ENCODE data around the gene UBE2R2. TPM values are rescaled to one million over a fixed set of nuclear protein-coding genes. Genes with fewer than 3 reads are reported as not detected.

Gene UBE2R2
- polyA plus RNA-seq, 3 donors = 30.5 to 50.1 (median 37.2) TPM

DNA sequence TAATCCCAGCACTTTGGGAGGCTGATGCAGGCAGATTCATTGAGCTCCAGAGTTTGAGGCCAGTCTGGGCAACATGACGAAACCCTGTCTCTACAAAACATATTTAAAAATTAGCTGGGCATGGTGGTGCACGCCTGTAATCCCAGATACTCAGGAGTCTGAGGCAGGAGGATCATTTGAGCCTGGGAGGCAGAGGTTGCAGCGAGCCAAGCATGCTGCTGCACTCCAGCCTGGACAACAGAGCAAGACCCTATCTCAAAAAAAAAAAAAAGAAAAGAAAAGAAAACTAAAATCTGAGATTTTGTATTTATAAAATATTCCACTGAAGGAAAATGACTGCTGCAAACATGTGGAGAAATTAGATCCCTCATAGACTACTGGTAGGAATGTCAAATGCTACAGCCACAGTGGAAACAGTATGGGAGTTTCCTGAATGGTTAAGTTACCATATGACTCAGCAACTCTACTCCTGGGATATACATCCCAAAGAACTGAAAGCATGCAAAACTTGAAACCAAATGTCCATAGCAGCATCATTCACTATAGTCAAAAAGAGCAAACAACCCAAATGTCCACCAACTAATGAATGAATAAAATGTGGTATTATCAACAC lies 125.6 kb downstream of the UBE2R2 start:
- H3K4me3 Mint-ChIP-seq = no peak overlapping the region
- no peaks in the 10 kb centered on the region for H3K79me2 ChIP-seq (ENCODE audit: insufficient read depth, low read length)
- no peaks in the 10 kb centered on the region for H3K9me3 ChIP-seq (replicated peaks in 1 of 2; ENCODE audit: control insufficient read depth in 1 of 2, insufficient read depth in 1 of 2, low read length in 2 of 2)
- H3K9ac ChIP-seq (ENCODE audit: insufficient read depth, low read length, poor library complexity, severe bottlenecking) = no peak overlapping the region
- H4K20me1 ChIP-seq (ENCODE audit: insufficient read depth, low read length) = no peaks in the 10 kb centered on the region
- intact Hi-C loops (cut with micrococcal nuclease) = no loop called here
- no peak overlapping the region for H3K4me3 ChIP-seq (replicated peaks in 1 of 3; ENCODE audit: low read depth in 2 of 3, low read length in 3 of 3)
- peak overlapping the region in 1 of 7 donors; percentile 65 for H3K27ac Mint-ChIP-seq
- H3K36me3 Mint-ChIP-seq = peaks cover 57 to 79% of the 10 kb centered on the region in 2 donors
- WGBS (ENCODE audit: insufficient coverage) = no CpG with 5 or more reads among the region's 3 CpGs
- peaks cover 50 to 84% of the 10 kb centered on the region in 2 donors for H3K36me3 ChIP-seq (replicated peaks in 1 of 2; ENCODE audit: control insufficient read depth in 1 of 2, insufficient read depth in 2 of 2, low read length in 2 of 2)
- no peaks in the 10 kb centered on the region for H3K9me3 Mint-ChIP-seq
- H3K27me3 Mint-ChIP-seq (ENCODE audit: low read depth in 3 of 3) = no peaks in the 10 kb centered on the region
- no peak overlapping the region for H3K4me2 ChIP-seq (replicated peaks; ENCODE audit: extremely low read depth, low read length, poor library complexity, severe bottlenecking)
- H3K27me3 ChIP-seq (ENCODE audit: control insufficient read depth in 2 of 2, insufficient read depth in 2 of 2, low read length in 2 of 2) = no peaks in the 10 kb centered on the region
- H3K4me1 ChIP-seq (ENCODE audit: control insufficient read depth in 1 of 2, insufficient read depth in 2 of 2, low read length in 2 of 2) = no peaks in the 10 kb centered on the region
- TF ChIP-seq CTCF (IDR thresholded peaks at IDR 0.05) = no peak
- DNase-seq = no peak
- no peaks in the 10 kb centered on the region for H3K4me1 Mint-ChIP-seq
- no peak overlapping the region for H3K27ac ChIP-seq (ENCODE audit: low read depth in 1 of 2, low read length in 2 of 2)
- no peak overlapping the region for H2AFZ ChIP-seq (ENCODE audit: insufficient read depth, low read depth, low read length, poor library complexity, severe bottlenecking)

GRCh38 chr9:33943389-33943788 lies 126.4 kb downstream of the UBE2R2 start:
- no peak overlapping the region for H3K9ac ChIP-seq (ENCODE audit: insufficient read depth, low read length, poor library complexity, severe bottlenecking)
- Mint-ChIP-seq H3K27ac (peak overlapping the region in 2 of 7 donors; percentile 76 to 78), H3K4me1 (no peaks in the 10 kb centered on the region), H3K4me3 (no peak overlapping the region), H3K9me3 (no peaks in the 10 kb centered on the region), H3K36me3 (peaks cover 63 to 79% of the 10 kb centered on the region in 2 donors), H3K27me3 (ENCODE audit: low read depth in 3 of 3) (no peaks in the 10 kb centered on the region)
- no peak overlapping the region for H3K27ac ChIP-seq (ENCODE audit: low read depth in 1 of 2, low read length in 2 of 2)
- no peak for DNase-seq
- no peaks in the 10 kb centered on the region for H4K20me1 ChIP-seq (ENCODE audit: insufficient read depth, low read length)
- H3K4me1 ChIP-seq (ENCODE audit: control insufficient read depth in 1 of 2, insufficient read depth in 2 of 2, low read length in 2 of 2) = no peaks in the 10 kb centered on the region
- H3K4me3 ChIP-seq (replicated peaks in 1 of 3; ENCODE audit: low read depth in 2 of 3, low read length in 3 of 3) = no peak overlapping the region
- intact Hi-C loops (cut with micrococcal nuclease) = no loop called here
- no peak overlapping the region for H2AFZ ChIP-seq (ENCODE audit: insufficient read depth, low read depth, low read length, poor library complexity, severe bottlenecking)
- WGBS (ENCODE audit: insufficient coverage) = 96% methylated on average over 2 of the region's 2 CpGs
- peaks cover 54 to 86% of the 10 kb centered on the region in 2 donors for H3K36me3 ChIP-seq (replicated peaks in 1 of 2; ENCODE audit: control insufficient read depth in 1 of 2, insufficient read depth in 2 of 2, low read length in 2 of 2)
- no peaks in the 10 kb centered on the region for H3K27me3 ChIP-seq (ENCODE audit: control insufficient read depth in 2 of 2, insufficient read depth in 2 of 2, low read length in 2 of 2)
- no peaks in the 10 kb centered on the region for H3K79me2 ChIP-seq (ENCODE audit: insufficient read depth, low read length)
- no peaks in the 10 kb centered on the region for H3K9me3 ChIP-seq (replicated peaks in 1 of 2; ENCODE audit: control insufficient read depth in 1 of 2, insufficient read depth in 1 of 2, low read length in 2 of 2)
- H3K4me2 ChIP-seq (replicated peaks; ENCODE audit: extremely low read depth, low read length, poor library complexity, severe bottlenecking) = no peak overlapping the region
- no peak for TF ChIP-seq CTCF (IDR thresholded peaks at IDR 0.05)

Measured in CD14-positive monocyte (primary cell).